Cardiac fibroblast (primary cell): ENCODE data around the gene RNF43.
A peak's percentile ranks its signal among the peaks of the same experiment; 100 is the strongest.

Experiments used
- DNase-seq, 2 donors: peaks; one replicate each; pipeline versions ENCODE4 v3.0.0 to v3.0.0-alpha.2; 2010; ENCODE audit warnings: low read depth in 2 of 2
- H3K4me3 ChIP-seq, 2 donors: replicated peaks in 1 of 2; 1 replicate in 1 of 2; 2 replicates in 1 of 2; pipeline ENCODE4 v1.5.1; 2011; ENCODE audit warnings: low read depth in 2 of 2, low read length in 2 of 2, mild to moderate bottlenecking in 2 of 2, moderate library complexity in 1 of 2
- TF ChIP-seq, protein P1 (sequence below): IDR thresholded peaks from one replicate; pipeline ENCODE4 v1.5.1; 2011; ENCODE audit warnings: low read depth, mild to moderate bottlenecking, low read length, inconsistent platforms

The RNF43 gene

DNA sequence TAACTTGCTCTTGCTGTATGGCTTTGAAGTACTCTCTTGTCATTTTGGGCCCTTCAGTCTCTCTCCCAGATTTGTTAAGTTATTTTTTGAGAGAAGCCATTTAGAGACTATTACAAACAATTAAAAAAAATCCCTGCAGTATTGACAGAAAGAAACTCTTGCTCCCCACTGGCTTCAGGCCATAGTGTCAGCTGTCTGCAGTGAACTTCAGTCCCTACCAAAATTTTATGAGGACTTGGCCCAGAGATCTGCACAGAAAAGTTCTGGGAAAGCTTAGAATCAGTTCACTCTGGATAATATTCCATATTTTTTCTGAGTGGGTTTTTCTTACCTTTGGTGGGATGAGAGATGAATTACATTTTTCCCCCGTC lies 34.5 kb downstream of the RNF43 start:
- no peak for DNase-seq
- TF ChIP-seq, protein P1, sequence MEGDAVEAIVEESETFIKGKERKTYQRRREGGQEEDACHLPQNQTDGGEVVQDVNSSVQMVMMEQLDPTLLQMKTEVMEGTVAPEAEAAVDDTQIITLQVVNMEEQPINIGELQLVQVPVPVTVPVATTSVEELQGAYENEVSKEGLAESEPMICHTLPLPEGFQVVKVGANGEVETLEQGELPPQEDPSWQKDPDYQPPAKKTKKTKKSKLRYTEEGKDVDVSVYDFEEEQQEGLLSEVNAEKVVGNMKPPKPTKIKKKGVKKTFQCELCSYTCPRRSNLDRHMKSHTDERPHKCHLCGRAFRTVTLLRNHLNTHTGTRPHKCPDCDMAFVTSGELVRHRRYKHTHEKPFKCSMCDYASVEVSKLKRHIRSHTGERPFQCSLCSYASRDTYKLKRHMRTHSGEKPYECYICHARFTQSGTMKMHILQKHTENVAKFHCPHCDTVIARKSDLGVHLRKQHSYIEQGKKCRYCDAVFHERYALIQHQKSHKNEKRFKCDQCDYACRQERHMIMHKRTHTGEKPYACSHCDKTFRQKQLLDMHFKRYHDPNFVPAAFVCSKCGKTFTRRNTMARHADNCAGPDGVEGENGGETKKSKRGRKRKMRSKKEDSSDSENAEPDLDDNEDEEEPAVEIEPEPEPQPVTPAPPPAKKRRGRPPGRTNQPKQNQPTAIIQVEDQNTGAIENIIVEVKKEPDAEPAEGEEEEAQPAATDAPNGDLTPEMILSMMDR, result no peak
- H3K4me3 ChIP-seq, result no peak overlapping the region

DNA sequence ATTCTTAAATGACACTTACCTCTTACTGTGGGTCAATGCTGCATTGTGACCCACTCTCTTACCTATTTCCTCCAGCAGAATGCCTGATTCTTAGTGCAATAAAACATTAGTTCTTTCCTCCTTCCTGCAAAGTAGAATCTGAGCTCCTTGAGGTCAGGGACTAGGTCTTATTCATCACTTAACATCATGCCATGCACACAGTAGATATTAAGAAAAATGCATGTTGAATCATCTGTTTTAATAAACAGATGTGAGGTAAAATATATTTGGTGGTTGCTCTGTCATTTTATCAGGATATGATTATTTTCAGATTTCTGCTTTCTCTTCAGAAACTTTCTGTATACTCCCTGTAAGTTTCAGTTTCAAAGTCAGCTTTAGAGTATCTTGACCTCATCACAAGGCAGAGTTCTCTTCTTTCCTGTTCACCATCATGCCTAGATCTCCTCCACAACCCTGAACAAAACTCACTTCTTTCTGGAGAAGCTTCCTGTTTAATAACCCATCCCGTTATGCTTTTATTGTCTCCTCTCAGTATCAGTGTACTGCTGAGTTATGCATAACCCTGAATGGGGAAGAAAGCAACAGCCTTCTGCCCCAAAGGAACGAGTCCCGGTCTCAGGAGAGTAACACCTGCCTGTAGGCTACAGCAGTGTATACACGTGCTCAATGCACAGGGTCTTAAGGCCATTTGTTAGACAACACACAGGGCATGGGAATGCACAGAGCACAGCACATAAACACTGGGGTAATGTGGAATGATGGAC lies 35.0 kb downstream of the RNF43 start:
- TF ChIP-seq, protein P1, result no peak
- H3K4me3 ChIP-seq, result no peak overlapping the region
- DNase-seq, result no peak

DNA sequence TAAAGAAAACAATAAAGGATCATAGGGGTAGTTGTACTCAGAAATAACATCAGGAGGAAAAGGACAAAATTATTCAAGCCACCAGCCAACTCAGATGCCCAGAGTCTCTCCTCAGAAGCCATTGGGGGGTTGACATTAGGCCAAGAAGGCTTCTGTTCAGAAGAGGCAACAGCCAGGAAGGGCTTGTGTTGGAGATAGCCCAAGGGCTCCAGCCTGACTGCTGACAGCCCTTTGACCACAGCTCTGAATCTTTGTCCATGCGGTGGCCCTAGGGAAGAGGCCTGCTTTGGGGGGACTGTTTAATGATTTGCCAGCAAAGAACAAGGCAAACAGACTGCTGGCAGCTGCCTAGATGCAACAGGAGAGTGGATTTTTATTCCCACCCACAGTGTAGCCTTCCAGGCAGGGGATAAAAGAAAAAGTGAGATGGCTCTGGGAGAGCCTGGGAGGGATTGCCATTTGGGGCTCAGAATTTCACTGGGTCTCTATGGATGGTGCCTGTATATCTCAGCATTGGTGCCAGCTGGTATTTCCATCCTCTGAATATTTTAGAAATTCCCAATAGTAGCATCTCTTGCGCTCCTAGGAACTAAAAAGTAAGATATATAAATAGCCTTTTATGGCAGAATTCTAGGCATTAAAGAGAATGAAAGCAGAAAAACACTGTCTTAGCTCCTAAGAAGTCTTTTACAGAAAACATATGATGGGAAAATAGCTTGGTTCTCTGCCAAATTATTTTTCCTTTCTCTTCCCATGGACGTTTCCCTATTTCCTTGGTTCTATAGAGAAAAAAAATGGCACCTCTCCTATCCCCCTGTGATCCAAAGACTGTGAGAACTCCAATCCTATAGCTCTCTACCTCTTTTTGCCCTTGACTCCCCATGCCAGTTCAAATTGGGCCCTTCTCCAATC lies 36.0 kb downstream of the RNF43 start:
- peak in 1 of 2 donors; percentile 25 for DNase-seq
- H3K4me3 ChIP-seq, result no peak overlapping the region
- TF ChIP-seq, protein P1, result no peak

DNA sequence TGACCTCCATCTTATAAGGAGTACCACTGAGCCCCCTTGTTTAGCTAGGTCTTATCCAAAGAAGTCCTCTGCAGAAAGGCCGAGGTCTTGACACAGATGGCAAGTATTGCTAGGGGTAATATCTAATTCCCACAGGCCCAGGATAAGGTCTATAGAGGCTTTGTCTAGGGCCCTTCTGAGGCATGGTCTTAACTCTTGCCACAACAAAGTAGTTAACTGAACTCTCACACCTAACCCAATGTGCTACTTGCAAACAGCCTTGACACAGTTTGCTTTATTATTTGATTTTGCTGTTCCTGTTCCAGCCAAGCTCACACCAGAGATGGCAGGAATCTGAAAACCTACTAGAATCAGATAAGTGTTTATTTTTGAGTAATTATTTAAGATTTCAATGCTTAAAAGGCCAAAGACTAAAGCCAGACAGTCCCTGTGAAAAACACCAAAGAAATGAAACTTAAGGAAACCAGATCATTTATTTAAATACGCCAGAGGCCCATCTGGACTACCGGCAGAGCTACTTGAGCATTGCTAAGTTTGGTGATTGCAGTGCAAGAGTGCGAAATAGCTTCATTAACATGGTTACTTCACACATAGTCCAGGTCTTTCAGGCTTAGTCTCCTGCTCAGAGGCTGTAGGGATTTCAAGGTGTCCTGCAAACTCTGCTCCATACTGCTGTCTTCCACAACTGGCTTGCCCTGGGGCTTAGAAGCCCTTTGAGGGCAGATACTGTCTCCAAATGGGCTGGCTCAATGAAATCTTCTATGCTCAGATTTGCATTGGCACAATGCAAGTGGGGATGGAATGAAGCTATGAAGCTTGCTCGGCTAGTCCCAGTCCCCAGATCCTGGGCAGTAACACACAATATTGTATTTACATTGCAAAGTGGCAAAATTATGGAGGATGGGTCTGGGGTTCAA lies 36.9 kb downstream of the RNF43 start:
- TF ChIP-seq, protein P1, result no peak
- no peak overlapping the region for H3K4me3 ChIP-seq
- DNase-seq, result no peak

DNA sequence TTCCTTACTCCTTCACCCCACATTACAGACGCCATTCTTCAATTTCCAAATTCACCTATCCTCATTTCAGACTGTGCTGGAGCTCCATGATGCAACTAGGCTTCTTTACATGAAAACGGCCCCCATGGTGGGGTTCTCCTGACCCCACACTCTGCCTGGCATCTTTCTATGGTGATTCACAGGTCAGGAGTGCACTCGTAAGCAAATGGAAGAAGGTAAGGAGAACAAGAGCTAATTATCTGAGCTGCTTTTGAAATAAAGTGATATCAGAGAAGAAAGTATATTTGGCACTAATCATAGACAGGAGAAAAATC lies 37.9 kb downstream of the RNF43 start:
- no peak for DNase-seq
- TF ChIP-seq, protein P1, result no peak
- H3K4me3 ChIP-seq, result no peak overlapping the region

DNA sequence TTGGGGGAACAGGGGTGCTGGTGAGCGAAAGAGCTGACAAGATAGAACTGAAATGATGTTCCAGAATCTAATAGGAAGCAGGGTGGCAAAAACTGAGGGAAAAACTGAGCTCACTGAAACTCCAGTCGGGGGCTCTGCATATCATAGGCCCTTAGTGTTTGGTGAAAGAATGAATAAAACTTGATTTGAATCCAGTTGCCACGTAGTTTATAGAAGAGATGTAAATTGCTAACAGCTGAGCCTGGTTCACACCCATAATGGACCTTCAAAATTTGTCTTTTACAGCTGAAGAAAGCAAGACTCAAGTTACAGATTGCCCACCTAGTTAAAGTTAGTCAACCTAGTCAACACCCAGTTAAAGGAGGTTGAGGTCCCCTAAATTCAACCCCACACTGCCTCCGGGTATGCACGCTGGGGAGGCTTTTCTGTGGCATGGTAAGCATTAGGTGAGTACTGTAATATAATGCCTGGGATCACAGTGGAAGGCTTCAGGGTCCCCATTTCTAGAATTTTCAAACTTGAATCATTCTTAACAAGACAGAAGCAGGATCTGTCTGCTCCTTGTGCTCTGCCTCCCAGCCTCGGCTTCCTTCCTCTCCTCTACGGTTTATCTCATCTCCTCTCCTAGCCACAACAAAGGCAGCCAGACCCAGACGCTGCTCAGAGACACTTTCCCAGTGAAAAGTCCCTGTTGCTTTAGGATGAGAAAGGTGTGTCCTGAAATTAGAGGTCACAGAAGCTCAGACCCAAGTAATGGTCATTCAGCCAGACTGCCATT lies 38.4 kb downstream of the RNF43 start:
- no peak overlapping the region for H3K4me3 ChIP-seq
- TF ChIP-seq, protein P1, result no peak
- no peak for DNase-seq
